Myocyte (in vitro differentiated cells): ENCODE measurements around the gene TMEM255B. TPM values are rescaled to one million over a fixed set of nuclear protein-coding genes. Genes with fewer than 3 reads are reported as not detected.

Source experiments
- DNase-seq: peaks from one replicate; pipeline ENCODE4 v3.0.0-alpha.2; 2012; ENCODE audit warnings: low read depth
- total RNA-seq: library from RNA; depleted of rRNA; stranded (reverse); fragments of >200 nt; gene quantifications from 2 replicates; pipeline ENCODE4 v1.2.3, GENCODE V29; 2014

TMEM255B gene
- total RNA-seq, 1 donor from 2014 or later: 0.21 TPM

DNA sequence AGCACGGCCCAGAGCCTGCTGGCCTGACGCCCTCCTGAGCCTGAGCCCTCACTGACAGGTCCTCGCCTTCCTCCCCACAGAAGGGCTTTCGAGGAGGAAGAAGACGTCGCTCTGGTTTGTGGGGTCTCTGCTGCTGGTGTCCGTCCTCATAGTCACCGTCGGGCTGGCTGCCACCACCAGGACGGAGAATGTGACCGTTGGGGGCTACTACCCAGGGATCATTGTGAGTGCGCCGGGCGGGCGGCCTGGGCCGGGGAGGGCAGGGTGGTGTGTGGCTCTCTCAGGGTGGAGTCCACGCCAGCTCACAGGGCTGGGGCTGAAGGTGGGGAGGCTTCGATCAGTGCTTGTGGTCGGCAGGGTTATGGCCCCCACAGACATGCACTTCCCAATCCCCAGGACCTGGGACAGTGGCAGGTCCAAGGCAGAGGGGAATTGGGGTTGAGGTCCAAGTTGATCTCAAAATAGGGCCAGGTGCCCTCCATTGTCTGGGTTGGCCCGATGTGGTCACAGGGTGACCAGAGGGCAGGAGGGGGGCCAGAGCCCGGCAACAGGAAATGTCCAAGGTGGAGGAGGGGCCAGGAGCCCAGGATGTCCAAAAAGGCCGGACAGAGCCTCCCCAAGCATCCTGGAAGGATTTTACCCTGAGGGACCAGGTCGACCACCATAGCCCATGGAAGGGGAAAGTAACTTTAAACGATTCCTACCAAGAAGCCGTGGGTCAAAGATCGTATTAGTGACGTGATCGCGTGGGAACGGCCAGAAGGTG, 7.2 kb downstream of the TMEM255B start:
- DNase-seq: no peak

DNA sequence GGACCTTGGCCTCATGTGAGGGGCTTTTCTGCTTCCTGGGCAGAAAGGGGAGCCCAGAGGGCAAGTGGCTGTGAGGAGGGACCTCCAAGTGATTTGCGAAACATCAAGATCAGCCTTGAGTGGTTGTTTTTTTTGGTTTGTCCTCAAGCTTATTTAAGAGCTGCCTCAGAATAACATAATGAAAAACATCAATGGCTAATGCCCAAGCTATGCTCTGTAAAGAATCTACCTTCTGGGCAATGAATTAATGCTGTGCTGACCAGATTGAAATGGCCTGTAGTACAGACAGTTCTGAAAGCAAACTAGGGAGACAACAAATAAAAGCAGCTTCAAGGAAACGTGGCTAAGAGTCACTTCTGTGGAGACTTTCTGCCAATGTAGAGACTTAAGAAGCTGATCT, 8.3 kb downstream of the TMEM255B start:
- DNase-seq: no peak

DNA sequence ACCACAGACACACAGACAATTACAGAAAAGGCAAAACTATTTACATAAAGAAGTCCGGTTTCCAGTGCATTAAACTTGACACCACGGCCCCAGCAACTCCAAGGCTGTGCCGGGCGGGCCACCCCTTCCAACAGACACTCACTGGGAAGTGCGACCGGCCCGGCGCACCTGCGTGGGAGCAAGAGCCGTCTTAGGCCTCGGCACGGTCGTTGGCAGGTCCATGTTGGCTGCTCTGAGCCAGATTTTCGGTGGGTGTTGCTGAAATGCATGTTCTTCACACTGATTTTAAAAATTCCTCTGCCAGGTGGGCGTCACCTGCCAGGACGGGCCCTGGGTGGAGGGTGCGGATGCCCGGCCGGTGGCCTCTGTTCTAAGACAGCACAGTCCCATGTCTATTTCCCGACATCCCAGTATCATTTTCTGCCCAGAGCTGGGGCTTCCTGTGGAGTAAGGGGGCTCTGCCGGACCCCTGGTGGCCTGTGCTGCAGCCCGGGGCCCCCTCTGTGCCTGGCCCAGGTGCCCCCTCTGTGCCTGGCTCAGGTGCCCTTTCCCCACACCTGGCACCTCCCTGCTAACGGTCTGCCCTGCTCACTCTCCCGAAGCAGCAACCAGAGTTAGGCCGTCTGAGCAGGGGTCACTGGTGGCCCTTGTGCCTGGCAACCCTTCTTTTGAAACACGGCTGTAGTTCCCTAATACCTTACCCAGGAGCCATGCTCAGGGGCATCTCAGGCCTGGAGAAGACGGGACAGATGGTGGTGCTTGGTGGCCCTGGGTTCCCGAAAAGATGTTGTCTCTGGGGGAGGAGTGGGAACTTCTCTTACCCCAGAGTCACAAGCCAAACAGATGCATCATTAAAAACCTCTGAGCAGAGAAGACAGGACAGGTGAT, 9.2 kb downstream of the TMEM255B start:
- DNase-seq: no peak

DNA sequence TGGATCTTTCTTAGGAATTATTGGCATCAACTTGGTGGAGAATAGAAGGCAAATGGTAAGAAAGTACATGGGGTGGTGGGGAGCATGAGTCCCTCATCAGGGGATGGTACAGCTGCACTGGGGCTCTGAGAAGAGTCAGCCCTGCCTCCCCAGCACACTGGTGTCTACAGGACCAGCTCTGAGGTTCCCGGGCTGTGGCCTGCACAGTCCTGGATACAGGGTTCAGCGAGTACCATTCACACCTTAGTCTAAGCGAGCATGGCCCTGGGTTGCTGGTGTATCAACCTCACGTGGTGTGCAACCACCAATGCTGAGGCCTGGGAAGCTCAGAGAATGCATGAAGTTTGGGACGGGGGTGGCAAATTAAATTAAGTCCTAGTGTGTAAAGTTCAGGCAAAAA, 10.1 kb downstream of the TMEM255B start:
- no peak for DNase-seq

DNA sequence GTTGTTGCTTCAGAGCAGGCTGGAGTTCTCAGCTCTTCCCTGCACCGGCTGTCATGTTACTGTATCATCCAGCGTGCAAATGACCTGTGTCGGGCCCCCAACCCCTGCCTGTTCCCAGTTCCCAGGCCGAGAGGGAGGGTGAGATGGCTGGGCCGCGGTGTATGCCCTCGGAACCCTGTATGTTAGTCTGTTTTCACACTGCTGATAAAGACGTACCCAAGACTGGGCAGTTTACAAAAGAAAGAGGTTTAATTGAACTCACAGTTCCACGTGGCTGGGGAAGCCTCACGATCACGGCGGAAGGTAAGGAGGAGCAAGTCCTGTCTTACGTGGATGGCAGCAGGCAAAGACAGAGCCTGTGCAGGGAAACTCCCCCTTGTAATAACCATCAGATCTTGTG, 10.9 kb downstream of the TMEM255B start:
- DNase-seq: no peak

DNA sequence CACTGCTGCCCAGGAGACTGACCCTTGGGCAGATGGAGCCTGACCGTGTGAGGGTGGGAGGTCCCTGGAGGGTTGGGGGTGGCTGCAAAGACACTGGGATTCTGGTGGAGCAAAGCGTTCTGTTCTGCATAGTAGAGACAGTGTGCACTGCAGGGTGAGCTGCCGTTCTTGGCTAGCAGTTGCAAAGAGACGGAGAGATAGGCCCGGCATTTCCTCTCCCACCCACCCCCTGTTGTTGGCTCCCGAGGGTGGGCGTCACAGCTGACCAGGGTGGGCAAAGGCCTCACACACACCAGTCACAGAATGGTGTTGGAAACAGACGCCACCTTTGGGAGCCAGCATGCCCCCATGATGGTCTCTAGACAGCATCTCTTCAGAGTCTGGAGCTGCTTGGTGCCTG, 11.4 kb downstream of the TMEM255B start:
- DNase-seq: no peak

DNA sequence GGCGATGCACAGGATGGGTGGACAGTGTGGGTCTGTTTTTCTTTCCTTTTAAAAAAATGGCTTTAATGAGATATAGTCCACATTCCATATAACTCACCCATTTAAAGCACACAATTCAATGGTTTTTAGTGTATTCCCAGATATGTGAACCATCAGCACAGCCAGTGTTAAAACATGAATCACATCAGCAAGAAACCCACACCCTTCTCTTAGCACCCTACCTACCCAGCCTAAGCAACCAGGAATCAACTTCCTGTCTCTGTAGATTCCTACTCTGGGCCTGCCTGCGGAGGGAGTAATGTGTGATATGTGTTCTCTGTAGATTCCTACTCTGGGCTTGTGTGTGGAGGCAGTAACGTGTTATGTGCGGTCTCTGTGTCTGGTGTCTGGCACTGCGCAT, 11.9 kb downstream of the TMEM255B start:
- no peak for DNase-seq

DNA sequence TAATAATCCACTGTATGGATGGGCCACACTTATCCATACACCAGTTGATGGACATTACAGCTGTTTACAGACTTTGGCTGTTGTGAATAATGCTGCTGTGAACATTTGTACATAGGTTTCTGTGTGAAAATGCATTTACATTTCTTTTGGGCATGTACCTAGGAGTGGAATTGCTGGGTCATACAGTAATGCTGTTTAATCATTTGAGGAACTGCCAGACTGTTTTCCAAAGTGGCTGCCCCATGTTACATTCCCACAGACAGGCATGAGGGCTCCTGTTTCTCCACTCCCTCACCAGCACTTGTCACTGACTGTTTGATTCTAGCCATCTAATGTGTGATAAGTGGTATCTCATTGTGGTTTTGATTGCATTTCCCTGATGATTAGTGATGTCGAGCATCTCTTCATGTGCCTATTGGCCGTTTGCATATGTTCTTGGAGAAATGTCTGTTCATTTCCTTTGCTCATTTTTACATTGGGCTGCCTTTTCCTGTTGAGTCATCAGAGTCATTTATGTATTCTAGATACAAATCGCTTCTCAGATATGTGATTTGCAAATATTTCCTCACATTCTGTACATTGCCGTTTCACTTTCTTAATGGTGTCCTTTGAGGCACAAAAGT, 12.8 kb downstream of the TMEM255B start:
- no peak for DNase-seq

DNA sequence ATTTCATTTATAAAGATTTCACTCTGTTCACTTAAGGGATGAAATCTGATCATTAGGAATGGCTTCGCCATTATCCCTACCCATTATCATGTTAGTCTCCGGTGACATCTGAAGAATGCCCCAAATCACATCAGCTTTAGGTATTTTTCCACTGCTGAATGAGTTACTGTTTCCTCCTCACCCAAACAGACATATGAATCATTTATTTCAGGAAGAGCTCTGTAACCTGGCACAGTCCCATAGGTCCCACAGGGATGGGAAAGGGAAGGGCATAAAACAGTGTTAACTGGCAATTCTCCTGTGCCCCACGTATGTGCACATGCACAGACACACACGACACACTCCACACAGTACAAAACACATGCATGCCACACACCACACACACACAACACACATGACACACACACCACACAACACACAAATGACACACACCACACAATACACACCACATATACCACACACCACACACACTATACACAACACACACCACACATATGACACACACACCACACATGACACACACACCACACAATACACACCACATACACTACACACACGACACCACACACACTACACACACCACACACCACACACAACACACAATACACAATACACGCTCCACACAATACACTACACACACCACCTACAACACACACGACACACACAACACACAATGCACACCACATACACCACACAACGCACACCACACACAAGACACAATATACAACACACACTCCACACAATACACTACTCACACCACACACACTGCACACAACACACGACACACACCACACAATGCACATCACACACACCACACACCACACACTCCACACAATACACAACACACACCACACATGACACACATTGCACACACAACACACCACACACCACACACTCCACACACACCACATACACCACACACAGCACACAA, 15.4 kb downstream of the TMEM255B start:
- peak; percentile 43 for DNase-seq

DNA sequence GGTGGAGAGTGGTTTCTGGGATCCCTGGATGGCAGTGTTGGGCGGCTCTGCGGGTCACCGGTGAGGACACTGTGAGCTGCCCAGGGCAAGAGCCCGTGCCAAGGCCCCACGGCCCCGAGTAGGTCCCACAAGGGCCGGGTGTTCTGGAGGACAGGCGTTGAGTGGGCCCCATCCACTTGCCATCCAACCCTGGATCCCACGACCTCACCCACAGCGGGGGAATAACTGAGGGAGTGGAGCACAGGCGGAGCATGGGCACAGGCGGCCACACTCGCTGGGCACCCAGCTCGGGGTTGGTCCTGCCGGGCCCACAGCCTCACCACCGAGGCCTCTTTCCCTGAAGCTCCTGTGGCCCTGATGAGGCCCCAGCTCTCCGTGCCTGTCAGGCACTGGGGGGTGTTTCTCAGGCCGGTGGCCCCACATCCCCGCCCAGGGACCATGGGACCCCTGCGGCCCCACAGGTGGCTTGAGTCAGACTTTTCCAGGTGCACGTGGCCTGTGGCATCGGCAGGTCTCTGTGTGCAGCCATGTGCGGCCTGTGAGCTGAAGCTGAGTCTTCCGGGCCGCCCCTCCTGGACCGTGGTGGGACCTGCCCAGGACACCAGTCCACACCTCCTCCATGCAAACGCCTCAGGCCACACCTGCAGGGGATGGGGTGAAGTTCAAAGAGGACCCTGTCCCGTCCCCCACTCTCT, 16.6 kb downstream of the TMEM255B start:
- DNase-seq: no peak

DNA sequence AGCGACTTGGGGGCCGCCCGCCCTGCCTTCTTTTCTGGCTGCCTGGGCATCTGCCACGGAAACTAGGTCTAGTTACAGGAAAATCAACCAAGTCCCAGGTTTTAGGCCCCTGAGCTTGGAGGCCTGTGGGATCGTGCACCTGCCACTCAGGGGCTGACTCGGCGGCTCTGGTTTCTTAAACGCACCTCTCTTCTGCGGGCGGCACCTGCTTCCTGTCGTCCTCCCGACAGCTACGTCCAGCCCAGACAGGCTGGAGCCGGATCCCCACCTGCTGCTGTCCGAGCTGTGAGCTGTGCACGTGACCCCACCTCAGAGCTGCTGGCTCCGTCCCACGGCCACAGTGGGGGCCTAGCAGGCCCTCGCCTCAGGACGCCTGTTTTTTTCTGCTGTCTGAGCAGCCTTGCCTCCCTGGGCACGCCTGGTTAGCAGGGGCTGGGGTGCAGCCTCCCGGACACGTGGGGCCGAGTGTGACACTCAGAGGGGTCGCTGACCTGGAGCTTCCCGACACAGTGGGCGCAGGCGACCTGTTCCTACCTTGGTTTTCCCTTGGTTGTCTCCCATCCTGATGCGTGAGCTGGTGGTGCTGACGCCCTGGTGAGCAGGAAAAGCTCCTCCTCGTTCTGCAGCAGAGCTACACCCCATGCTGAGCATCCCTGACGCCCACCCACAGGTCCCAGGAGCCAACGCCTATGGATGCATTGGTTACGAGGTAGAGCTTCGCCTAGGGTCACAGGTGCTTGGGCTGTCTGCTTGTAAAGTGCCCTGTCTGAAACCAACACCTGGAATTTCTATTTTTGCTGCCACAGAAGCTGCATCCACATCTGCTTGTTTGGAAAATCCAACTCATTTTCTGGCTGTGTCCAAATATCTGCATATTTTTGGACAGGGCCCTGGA, 17.5 kb downstream of the TMEM255B start:
- DNase-seq: peak; percentile 53

DNA sequence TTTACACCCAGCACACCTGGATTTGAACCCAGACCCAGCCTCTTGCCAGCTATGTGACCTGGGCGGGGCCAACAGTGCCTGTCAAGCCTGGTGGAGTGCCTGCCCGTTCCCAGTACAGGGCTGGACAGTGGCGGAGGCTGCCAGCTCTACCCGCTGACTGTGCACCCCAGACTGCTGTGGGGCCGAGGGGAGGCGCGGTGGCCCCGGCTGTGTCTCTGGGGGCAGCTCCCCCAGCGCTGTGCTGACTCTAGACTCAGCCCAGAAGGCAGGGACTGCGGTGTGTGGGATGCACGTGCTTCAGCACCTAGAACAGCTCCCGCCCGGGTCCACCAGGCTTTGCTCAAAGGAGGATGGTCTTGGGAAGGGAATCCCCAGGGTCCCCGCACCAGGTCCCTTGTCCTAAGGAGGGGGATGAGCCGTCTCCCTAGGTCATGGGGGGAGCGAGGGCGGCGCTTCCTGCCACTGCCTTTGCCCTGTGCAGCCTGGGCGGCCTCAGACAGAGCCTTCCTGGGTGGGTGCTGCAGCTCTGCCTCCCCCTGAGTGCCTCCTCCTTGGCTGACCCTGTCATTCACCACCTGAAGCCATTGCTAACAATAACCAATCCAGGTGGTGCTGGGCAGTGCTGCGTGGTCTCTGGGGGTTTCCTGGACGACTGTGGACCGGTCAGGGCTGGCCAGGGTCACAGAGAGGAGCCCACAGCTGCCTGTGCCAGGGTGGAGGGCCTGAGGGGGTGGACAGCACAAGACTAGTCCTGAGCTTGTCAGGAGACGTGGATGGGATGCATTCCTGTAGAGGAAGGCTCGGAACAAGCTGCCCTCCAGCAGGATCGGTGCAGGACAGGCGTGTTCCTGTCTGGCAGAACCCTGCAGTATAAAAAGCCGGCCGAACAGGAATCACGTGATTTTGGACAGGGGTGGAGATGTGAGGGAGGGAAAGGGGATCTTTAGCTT, 18.6 kb downstream of the TMEM255B start:
- DNase-seq: peak; percentile 62

DNA sequence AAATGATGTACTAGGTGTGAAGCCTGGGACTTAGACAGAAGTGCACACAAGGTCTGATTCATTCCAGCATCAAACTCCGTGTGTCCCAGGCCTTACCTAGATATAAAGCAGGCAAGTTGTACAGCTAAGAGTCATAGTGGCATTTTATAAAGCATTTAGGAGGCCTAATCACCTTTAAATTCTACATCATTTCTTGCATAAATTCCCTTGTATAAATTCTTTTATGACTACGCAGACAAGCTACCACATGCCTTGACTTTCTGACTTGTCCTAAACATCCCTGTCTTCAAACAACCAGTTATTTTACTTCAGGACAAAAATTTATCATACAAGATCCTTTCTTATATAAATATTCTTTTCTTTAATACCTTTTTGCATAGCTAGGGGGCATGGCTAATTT, 22.5 kb downstream of the TMEM255B start:
- DNase-seq: no peak

DNA sequence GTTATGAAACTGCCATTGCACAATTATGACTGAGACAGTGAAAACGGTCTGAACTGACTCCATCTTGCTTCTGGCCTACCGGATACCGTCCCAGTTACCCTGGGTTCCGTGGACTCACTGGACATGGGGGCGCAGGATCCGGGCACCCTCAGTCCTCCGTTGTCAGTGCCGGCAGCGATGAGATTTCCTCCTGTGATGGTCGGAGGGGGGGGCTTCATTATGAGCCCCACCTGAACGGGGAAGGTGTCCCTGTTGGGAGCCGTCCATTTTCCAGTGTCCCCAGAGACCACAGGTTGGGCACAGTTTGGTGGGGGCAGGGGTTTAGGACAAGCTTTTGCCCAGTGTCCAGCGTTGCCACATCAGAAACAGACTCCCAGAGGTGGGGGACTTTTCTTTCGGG, 23.4 kb downstream of the TMEM255B start:
- DNase-seq: no peak

DNA sequence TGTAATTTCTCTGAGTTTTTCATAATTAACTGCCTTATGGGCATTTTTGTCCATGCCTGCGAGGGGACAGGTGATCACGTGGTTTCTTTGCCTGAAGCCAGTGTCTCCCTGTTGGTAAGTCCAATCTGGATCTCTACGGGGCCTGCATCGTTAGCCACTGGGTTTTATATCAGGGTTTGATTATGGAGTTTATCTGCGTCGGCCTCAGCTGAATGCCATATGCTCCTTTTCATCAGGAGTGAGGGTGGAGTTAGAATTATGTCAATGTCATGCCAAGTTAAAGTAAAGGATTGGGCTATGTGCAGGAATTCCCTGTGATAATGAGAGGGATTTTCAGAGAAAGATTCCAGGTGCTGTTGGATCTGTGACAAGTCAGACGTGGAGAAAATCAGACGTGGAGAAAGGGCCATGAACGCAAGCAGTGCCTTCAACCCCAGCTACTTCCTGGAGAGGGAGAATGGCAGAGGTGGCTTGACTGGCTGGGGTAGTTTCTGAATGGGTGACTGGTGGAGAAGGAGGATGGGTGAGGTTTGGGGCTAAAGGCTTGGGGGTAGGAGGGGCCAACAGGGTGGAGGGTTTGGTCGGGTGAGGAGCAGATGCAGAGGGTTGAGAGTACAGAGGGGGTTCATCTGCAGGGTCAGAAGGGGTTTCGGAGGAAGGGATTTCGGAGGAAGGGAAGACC, 24.3 kb downstream of the TMEM255B start:
- no peak for DNase-seq

DNA sequence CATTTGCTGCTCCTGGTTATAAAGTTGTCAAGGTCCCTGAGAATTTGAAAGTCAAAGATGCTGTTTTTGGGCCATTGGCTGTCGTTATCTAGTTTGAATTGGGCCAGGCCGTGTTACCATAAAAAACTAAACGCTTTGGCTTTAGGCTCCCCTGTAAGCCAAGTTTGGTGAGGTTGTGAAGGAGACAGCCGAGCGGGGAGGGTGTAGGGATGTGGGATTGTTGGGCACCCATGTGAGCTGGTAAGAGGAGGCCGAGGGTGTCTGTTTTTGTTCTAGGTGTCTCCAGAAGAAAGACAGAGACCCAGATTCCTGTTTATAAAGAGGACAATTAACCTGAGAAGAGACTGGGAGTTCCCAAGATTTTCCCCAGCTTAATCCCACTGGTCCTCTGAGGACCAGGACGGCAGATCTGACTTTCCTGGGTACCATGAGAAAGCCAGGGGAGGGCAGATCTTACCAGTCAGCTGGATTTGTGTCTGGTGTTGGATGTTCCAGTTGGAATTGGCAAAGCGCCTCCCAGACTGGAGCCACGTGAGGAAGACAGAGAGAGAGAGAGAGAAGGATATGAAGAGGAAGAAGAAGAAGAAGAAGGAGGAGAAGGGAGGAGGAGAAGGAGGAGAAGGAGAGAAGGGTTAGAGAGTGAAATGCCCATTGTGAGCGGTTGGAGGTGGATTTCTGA, 25.1 kb downstream of the TMEM255B start:
- no peak for DNase-seq

DNA sequence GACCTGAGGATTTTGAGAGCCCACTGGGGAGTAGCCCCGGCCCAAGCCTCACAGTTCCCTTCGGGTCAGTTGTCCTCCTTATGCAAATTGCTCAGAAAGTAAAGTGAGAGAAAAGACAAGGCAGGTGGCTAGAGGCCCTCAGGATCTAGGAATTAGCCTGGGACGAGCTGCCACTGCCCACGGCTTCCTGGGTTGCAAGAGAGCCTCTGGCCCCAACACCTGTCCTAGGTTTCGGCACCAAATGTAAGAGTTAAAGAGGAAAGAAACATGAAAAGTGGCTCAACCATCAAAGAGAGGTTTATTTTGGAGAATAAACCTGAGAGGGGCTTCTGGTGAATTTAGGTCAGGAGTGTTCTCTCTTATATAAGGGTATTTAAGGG, 25.6 kb downstream of the TMEM255B start:
- DNase-seq: no peak
